Measurements from ENCODE around the gene SIPA1L2.
A peak's percentile ranks its signal among the peaks of the same experiment; 100 is the strongest.

Gene SIPA1L2

DNA sequence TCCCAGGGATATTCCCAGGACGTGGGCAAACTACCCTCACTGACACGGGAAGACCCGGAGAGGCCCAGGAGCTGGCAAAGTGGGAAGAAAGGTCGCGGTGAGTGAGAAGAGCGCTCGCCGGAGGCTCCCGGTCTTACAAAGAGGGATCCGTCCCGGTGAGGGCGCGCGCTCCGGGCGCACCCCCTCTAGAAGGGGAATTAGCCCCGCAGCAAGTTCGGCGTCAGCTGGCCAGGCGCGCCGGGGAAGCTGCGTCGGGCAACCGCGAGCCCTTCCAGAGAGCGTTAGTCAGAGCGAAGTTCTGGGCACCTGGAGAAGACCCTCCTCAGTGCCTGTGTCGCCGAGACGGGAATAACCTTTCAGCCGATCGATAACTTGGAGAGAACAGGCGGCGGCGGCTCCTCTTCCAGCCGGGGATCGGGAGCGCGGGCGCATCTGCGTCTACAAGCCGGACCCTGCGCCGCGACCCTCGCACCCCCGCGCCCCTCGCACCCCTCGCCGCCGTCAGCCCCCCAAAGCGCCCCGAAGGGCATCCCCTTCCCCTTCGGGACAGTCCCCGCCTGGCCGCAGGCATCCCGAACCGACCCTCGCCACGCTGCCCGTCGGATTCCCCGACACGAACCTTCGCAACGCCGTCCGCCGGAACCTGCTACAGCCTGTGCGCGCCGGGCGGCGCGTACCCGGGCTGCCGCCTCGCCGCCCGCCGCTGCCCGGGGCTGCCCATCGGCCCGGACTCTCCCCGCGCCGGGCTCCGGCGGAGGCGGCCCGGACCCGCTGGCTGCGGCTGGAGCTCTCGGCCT is 485 bp downstream of the SIPA1L2 start (continued):
- TF ChIP-seq CTCF (tag by site-specific recombination; IDR thresholded peaks at IDR 0.05) (peak; percentile 58), SP2 (tag by site-specific recombination; IDR thresholded peaks at IDR 0.05) (no peak), ZSCAN23 (tag by site-specific recombination; IDR thresholded peaks at IDR 0.05) (no peak), ZNF48 (tag by site-specific recombination; IDR thresholded peaks at IDR 0.05) (no peak), ZFP37 (tag by site-specific recombination; IDR thresholded peaks at IDR 0.05) (0 out of 2 replicates have a peak, but pooled peaks have one; percentile 33), ZSCAN16 (tag by site-specific recombination; IDR thresholded peaks at IDR 0.05) (no peak), ZBTB48 (tag by site-specific recombination; IDR thresholded peaks at IDR 0.05) (0 out of 2 replicates have a peak, but pooled peaks have one; percentile 44), ZNF433 (tag by site-specific recombination; IDR thresholded peaks at IDR 0.05; ENCODE audit: low read depth) (no peak), GLIS2 (tag by site-specific recombination; IDR thresholded peaks at IDR 0.05) (peak; percentile 24; the same call in 1 of the 2 replicates), ZNF548 (tag by site-specific recombination; IDR thresholded peaks at IDR 0.05) (no peak), ZNF610 (tag by site-specific recombination; IDR thresholded peaks at IDR 0.05; ENCODE audit: borderline replicate concordance) (no peak), ZNF501 (tag by site-specific recombination; IDR thresholded peaks at IDR 0.05) (0 out of 2 replicates have a peak, but pooled peaks have one; percentile 29), SETDB1 (IDR thresholded peaks at IDR 0.05; ENCODE audit: insufficient read length, low read length) (no peak), ZFP69B (tag by site-specific recombination; IDR thresholded peaks at IDR 0.05) (peak; percentile 35; the same call in 1 of the 2 replicates)
- TF ChIP-seq, protein P1, sequence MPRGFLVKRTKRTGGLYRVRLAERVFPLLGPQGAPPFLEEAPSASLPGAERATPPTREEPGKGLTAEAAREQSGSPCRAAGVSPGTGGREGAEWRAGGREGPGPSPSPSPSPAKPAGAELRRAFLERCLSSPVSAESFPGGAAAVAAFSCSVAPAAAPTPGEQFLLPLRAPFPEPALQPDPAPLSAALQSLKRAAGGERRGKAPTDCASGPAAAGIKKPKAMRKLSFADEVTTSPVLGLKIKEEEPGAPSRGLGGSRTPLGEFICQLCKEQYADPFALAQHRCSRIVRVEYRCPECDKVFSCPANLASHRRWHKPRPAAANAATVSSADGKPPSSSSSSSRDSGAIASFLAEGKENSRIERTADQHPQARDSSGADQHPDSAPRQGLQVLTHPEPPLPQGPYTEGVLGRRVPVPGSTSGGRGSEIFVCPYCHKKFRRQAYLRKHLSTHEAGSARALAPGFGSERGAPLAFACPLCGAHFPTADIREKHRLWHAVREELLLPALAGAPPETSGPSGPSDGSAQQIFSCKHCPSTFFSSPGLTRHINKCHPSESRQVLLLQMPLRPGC (tag by site-specific recombination; IDR thresholded peaks at IDR 0.05) = 0 out of 2 replicates have a peak, but pooled peaks have one; percentile 8
- TF ChIP-seq, protein P2, sequence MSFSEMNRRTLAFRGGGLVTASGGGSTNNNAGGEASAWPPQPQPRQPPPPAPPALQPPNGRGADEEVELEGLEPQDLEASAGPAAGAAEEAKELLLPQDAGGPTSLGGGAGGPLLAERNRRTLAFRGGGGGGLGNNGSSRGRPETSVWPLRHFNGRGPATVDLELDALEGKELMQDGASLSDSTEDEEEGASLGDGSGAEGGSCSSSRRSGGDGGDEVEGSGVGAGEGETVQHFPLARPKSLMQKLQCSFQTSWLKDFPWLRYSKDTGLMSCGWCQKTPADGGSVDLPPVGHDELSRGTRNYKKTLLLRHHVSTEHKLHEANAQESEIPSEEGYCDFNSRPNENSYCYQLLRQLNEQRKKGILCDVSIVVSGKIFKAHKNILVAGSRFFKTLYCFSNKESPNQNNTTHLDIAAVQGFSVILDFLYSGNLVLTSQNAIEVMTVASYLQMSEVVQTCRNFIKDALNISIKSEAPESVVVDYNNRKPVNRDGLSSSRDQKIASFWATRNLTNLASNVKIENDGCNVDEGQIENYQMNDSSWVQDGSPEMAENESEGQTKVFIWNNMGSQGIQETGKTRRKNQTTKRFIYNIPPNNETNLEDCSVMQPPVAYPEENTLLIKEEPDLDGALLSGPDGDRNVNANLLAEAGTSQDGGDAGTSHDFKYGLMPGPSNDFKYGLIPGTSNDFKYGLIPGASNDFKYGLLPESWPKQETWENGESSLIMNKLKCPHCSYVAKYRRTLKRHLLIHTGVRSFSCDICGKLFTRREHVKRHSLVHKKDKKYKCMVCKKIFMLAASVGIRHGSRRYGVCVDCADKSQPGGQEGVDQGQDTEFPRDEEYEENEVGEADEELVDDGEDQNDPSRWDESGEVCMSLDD (tag by site-specific recombination; IDR thresholded peaks at IDR 0.05) = peak; percentile 77

- POLR2A ChIA-PET = interaction anchor here (1.0 to 2.0 kb wide), 8 partner anchors 8 to 762 kb away, joined by 3 to 8 read pairs (median 4); partner anchors contain the start of gene NTPCR
- peak overlapping the region; percentile 91; the same call in 1 of the 2 replicates for H3K27ac ChIP-seq (ENCODE audit: extremely low read depth, low read depth, low read length)
- peaks cover 20% of the 10 kb centered on the region for H3K4me1 ChIP-seq (ENCODE audit: control insufficient read depth, insufficient read depth, low read length)
- peak overlapping the region; percentile 91 for H3K4me3 ChIP-seq (ENCODE audit: low read depth, low read length)
- CTCF ChIA-PET = interaction anchor here (0.6 to 3.0 kb wide), 35 partner anchors 9 to 784 kb away, joined by 3 to 24 read pairs (median 4); no protein-coding TSS in a partner anchor
- H3K36me3 ChIP-seq (ENCODE audit: control insufficient read depth in 2 of 2, insufficient read depth in 1 of 2, low read length in 2 of 2) = no peaks in the 10 kb centered on the region
- no peaks in the 10 kb centered on the region for H3K9me3 ChIP-seq (ENCODE audit: control insufficient read depth, insufficient read depth, low read depth, low read length)
- TF ChIP-seq SCRT2 (tag by site-specific recombination; IDR thresholded peaks at IDR 0.05) = peak; percentile 90
- no peak for TF ChIP-seq BCL11B (tag by site-specific recombination; IDR thresholded peaks at IDR 0.05; ENCODE audit: low read depth)
- TF ChIP-seq PRDM6 (tag by site-specific recombination; IDR thresholded peaks at IDR 0.05) = peak; percentile 94
- 0 out of 2 replicates have a peak, but pooled peaks have one; percentile 0 for TF ChIP-seq ZNF37A (tag by site-specific recombination; IDR thresholded peaks at IDR 0.05)
- TF ChIP-seq ZNF624 (tag by site-specific recombination; IDR thresholded peaks at IDR 0.05) = no peak
- peak; percentile 65; the same call in 1 of the 2 replicates for TF ChIP-seq ATF2 (tag by site-specific recombination; IDR thresholded peaks at IDR 0.05; ENCODE audit: low read depth)
- TF ChIP-seq ZNF223 (tag by site-specific recombination; IDR thresholded peaks at IDR 0.05) = no peak
- 0 out of 2 replicates have a peak, but pooled peaks have one; percentile 52 for TF ChIP-seq ZSCAN30 (tag by site-specific recombination; IDR thresholded peaks at IDR 0.05)
Measured at GRCh38 chr1:232628335-232629249, 1.3 kb downstream of the SIPA1L2 start.

Data from HEK293 (cell line).